ENCODE results near the gene COMMD6. TPM values are rescaled to one million over a fixed set of nuclear protein-coding genes. Genes with fewer than 3 reads are reported as not detected.
A peak's percentile ranks its signal among the peaks of the same experiment; 100 is the strongest.

COMMD6 gene
- total and polyA plus RNA-seq, 9 of the 15 experiments (the other 6 are each of a cell fraction or from before 2014, with no cell fraction given) = 32.6 to 116 (median 65.0) TPM

DNA sequence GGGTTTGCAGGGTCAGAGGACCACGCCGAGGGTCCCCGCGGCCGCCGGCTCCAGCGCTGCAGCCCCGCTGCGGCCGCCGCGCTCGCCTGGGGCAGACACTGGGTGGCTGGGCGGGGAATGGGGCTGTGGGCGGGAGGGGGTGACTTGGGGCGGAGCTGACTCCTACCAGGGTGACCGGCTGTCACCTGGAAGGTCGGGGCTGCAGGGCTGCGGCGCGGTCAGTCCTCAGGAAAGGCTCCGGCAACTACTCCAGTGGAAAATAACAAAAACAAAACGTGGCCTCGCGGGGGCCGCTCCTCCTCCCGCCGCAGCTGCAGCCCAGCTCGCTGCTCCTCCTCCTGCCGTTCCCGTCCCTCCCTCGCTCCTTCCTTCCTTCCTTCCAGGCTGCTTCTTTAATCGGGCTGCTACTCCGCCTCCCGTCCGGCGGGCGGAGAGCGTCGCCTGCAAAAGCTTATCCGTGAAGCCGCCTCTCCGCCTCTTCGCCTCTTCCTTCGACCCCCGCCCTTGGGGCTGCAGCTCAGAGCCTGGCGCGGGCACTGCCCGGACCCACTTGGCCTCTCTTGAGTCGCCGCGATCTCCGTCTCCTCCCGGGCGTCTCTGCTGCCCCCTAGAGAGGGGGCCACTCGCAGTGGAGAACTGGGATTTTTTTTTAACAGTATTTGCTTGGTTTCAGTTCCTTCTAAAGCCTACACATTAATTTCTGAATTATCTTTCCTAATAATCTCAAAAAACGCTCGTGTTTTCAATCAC is 55.4 kb downstream of the COMMD6 start, which contains the start of gene TBC1D4 (continued):
- TF ChIP-seq ZNF134 (CRISPR knock-in tag; conservative IDR thresholded peaks at IDR 0.05) = no peak
- no peak for TF ChIP-seq ZNF584 (CRISPR knock-in tag; IDR thresholded peaks at IDR 0.05; ENCODE audit: low read depth)
- TF ChIP-seq, protein P1, sequence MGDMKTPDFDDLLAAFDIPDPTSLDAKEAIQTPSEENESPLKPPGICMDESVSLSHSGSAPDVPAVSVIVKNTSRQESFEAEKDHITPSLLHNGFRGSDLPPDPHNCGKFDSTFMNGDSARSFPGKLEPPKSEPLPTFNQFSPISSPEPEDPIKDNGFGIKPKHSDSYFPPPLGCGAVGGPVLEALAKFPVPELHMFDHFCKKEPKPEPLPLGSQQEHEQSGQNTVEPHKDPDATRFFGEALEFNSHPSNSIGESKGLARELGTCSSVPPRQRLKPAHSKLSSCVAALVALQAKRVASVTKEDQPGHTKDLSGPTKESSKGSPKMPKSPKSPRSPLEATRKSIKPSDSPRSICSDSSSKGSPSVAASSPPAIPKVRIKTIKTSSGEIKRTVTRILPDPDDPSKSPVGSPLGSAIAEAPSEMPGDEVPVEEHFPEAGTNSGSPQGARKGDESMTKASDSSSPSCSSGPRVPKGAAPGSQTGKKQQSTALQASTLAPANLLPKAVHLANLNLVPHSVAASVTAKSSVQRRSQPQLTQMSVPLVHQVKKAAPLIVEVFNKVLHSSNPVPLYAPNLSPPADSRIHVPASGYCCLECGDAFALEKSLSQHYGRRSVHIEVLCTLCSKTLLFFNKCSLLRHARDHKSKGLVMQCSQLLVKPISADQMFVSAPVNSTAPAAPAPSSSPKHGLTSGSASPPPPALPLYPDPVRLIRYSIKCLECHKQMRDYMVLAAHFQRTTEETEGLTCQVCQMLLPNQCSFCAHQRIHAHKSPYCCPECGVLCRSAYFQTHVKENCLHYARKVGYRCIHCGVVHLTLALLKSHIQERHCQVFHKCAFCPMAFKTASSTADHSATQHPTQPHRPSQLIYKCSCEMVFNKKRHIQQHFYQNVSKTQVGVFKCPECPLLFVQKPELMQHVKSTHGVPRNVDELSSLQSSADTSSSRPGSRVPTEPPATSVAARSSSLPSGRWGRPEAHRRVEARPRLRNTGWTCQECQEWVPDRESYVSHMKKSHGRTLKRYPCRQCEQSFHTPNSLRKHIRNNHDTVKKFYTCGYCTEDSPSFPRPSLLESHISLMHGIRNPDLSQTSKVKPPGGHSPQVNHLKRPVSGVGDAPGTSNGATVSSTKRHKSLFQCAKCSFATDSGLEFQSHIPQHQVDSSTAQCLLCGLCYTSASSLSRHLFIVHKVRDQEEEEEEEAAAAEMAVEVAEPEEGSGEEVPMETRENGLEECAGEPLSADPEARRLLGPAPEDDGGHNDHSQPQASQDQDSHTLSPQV (IDR thresholded peaks at IDR 0.05) = 0 out of 2 replicates have a peak, but pooled peaks have one; percentile 18
- TF ChIP-seq ESRRA (IDR thresholded peaks at IDR 0.05; ENCODE audit: borderline replicate concordance, low read depth) = no peak
- TF ChIP-seq MYNN (IDR thresholded peaks at IDR 0.05) = peak; percentile 66; the same call in 1 of the 2 replicates
- no peak for TF ChIP-seq MYNN (CRISPR knock-in tag; IDR thresholded peaks at IDR 0.05)
- TF ChIP-seq RFX5 (IDR thresholded peaks at IDR 0.05; ENCODE audit: low read depth, low read length) = no peak
- TF ChIP-seq MYBL2 (IDR thresholded peaks at IDR 0.05; ENCODE audit: low read depth) = no peak
- TF ChIP-seq MYBL2 (CRISPR knock-in tag; IDR thresholded peaks at IDR 0.05; ENCODE audit: borderline replicate concordance) = no peak
- TF ChIP-seq ZNF583 (CRISPR knock-in tag; IDR thresholded peaks at IDR 0.05) = no peak
- TF ChIP-seq, protein P2, sequence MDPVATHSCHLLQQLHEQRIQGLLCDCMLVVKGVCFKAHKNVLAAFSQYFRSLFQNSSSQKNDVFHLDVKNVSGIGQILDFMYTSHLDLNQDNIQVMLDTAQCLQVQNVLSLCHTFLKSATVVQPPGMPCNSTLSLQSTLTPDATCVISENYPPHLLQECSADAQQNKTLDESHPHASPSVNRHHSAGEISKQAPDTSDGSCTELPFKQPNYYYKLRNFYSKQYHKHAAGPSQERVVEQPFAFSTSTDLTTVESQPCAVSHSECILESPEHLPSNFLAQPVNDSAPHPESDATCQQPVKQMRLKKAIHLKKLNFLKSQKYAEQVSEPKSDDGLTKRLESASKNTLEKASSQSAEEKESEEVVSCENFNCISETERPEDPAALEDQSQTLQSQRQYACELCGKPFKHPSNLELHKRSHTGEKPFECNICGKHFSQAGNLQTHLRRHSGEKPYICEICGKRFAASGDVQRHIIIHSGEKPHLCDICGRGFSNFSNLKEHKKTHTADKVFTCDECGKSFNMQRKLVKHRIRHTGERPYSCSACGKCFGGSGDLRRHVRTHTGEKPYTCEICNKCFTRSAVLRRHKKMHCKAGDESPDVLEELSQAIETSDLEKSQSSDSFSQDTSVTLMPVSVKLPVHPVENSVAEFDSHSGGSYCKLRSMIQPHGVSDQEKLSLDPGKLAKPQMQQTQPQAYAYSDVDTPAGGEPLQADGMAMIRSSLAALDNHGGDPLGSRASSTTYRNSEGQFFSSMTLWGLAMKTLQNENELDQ (CRISPR knock-in tag; IDR thresholded peaks at IDR 0.05; ENCODE audit: borderline replicate concordance) = no peak
- TF ChIP-seq E2F3 (CRISPR knock-in tag; IDR thresholded peaks at IDR 0.05) = no peak
- no peak for TF ChIP-seq ZNF444 (CRISPR knock-in tag; IDR thresholded peaks at IDR 0.05)
- no peak for TF ChIP-seq ELF1 (tag; IDR thresholded peaks at IDR 0.05)
- peak; percentile 79 for TF ChIP-seq ZNF263 (CRISPR knock-in tag; IDR thresholded peaks at IDR 0.05; ENCODE audit: borderline replicate concordance)
- peak; percentile 90 for TF ChIP-seq PHF21A (IDR thresholded peaks at IDR 0.05; ENCODE audit: borderline replicate concordance, low read depth)
- TF ChIP-seq, protein P3, sequence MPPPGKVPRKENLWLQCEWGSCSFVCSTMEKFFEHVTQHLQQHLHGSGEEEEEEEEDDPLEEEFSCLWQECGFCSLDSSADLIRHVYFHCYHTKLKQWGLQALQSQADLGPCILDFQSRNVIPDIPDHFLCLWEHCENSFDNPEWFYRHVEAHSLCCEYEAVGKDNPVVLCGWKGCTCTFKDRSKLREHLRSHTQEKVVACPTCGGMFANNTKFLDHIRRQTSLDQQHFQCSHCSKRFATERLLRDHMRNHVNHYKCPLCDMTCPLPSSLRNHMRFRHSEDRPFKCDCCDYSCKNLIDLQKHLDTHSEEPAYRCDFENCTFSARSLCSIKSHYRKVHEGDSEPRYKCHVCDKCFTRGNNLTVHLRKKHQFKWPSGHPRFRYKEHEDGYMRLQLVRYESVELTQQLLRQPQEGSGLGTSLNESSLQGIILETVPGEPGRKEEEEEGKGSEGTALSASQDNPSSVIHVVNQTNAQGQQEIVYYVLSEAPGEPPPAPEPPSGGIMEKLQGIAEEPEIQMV (tag; conservative IDR thresholded peaks at IDR 0.05; ENCODE audit: low read depth) = no peak
- TF ChIP-seq KLF16 (IDR thresholded peaks at IDR 0.05) = no peak
- TF ChIP-seq CREB1 (IDR thresholded peaks at IDR 0.05) = no peak
- no peak for TF ChIP-seq CREB1 (CRISPR knock-in tag; IDR thresholded peaks at IDR 0.05)
- no peak for TF ChIP-seq PYGO2 (tag; IDR thresholded peaks at IDR 0.05)
- no peak for TF ChIP-seq ZBED1 (IDR thresholded peaks at IDR 0.05)
- no peak for TF ChIP-seq SIRT6 (IDR thresholded peaks at IDR 0.05; ENCODE audit: low read depth, low read length)

Measured in K562 (cell line).